GM13976 (cell line): Measurements from ENCODE around the gene LAMC1.

ENCODE experiments used
- DNase-seq: peaks from one replicate; pipeline ENCODE4 v3.0.0; 2012; ENCODE audit warnings: low spot score
- in situ Hi-C: fragments of 300-500 bp; cut with MboI; formaldehyde crosslinking; loops from one replicate; pipeline ENCODE4 v1.12.0; 2022; ENCODE audit warnings: low sequenced_read_pairs, mixed read lengths, inconsistent platforms; ENCODE audit not compliant: unreplicated experiment
- TF ChIP-seq, protein P1 (sequence below): IDR thresholded peaks from 2 replicates; pipeline ENCODE4 v1.5.1; 2012; ENCODE audit warnings: borderline replicate concordance, mild to moderate bottlenecking; ENCODE audit not compliant: insufficient read depth; ENCODE audit errors: extremely low read depth, missing control alignments, control extremely low read depth

Gene LAMC1

GRCh38 chr1:183073320-183073719 is 50.1 kb downstream of the LAMC1 start:
- TF ChIP-seq, protein P1, sequence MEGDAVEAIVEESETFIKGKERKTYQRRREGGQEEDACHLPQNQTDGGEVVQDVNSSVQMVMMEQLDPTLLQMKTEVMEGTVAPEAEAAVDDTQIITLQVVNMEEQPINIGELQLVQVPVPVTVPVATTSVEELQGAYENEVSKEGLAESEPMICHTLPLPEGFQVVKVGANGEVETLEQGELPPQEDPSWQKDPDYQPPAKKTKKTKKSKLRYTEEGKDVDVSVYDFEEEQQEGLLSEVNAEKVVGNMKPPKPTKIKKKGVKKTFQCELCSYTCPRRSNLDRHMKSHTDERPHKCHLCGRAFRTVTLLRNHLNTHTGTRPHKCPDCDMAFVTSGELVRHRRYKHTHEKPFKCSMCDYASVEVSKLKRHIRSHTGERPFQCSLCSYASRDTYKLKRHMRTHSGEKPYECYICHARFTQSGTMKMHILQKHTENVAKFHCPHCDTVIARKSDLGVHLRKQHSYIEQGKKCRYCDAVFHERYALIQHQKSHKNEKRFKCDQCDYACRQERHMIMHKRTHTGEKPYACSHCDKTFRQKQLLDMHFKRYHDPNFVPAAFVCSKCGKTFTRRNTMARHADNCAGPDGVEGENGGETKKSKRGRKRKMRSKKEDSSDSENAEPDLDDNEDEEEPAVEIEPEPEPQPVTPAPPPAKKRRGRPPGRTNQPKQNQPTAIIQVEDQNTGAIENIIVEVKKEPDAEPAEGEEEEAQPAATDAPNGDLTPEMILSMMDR = no peak
- in situ Hi-C loops = no loop called here
- no peak for DNase-seq

DNA sequence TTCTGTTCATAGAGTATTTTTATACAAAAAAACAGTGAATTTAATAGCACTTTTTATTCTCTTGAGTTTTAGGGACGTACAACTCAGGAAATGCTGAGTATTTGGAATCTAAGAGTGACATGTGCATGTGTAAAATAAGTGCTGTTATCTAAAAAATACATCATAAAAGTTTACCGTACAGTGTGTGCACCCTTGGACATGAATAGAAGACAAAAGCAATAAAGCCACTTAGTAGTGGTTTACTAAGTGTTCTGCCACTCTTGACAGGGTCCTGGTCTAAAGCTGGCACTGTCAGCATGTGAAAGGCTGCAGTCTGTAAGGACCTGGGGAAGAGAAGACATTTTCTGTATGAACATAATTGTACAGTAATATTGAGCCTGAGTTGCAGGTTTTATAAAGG is 51.0 kb downstream of the LAMC1 start:
- TF ChIP-seq, protein P1 = no peak
- in situ Hi-C loops = no loop called here

GRCh38 chr1:183075861-183076260 is 52.6 kb downstream of the LAMC1 start:
- no peak for DNase-seq
- in situ Hi-C loops = no loop called here
- TF ChIP-seq, protein P1 = no peak

More for the DNA sequence above, 51.0 kb downstream of the LAMC1 start:
- no peak for DNase-seq

GRCh38 chr1:183077097-183077496 is 53.9 kb downstream of the LAMC1 start:
- TF ChIP-seq, protein P1 = no peak
- in situ Hi-C loops = no loop called here
- no peak for DNase-seq

GRCh38 chr1:183079712-183080388 is 56.6 kb downstream of the LAMC1 start:
- TF ChIP-seq, protein P1 = no peak
- in situ Hi-C loops = no loop called here
- no peak for DNase-seq

DNA sequence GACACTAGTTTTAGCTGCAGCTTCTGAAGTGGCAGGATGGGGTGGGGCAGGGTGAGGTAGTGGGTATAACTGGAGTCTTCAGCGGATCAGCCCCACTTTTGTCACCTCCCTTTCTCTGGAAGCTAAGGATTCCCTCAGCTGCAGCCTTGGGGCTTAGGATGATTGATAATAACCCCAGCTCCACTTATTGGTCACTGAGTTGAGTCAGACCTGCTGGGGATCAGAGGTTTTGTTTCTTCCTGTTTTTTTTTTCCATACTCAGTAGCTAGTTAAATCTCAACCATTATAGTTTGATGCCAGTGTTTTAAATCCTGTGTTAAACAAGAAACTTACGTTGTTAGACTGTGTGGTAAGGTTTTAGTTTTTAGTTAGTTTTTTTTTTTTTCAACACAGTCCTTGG is 57.2 kb downstream of the LAMC1 start:
- DNase-seq = no peak
- in situ Hi-C loops = no loop called here
- TF ChIP-seq, protein P1 = no peak
